Spleen (tissue), 7 donors: ENCODE results near the gene SHANK3.

ENCODE experiments used
- POLR2A ChIP-seq, 3 donors: fragments of 450-650 bp; IDR thresholded peaks; one replicate each; pipeline ENCODE4 v1.5.1; 2017; ENCODE audit warnings: antibody characterized with exemption in 3 of 3, mild to moderate bottlenecking in 1 of 3
- TF ChIP-seq, protein P1 (sequence below), 11 experiments: fragments of 200-600 bp in 7 of 11; fragments of 450-650 bp in 4 of 11; sonication (generic) in 4 of 11; IDR thresholded peaks in 8 of 11; conservative IDR thresholded peaks in 3 of 11; 1 replicate in 7 of 11; 2 replicates in 4 of 11; pipeline versions ENCODE4 v1.4.0 to v1.8.0; 2016 to 2021; ENCODE audit warnings: antibody characterized with exemption in 11 of 11, inconsistent platforms in 4 of 11, mild to moderate bottlenecking in 1 of 11
- donor health status: DM: no; HTN: no; CAD: no; lungs with moderate emphysema.
- donor health status: DM: no; HTN: no; CAD: no.
- donor health status: DM: no; HTN: no; CAD: no.

DNA sequence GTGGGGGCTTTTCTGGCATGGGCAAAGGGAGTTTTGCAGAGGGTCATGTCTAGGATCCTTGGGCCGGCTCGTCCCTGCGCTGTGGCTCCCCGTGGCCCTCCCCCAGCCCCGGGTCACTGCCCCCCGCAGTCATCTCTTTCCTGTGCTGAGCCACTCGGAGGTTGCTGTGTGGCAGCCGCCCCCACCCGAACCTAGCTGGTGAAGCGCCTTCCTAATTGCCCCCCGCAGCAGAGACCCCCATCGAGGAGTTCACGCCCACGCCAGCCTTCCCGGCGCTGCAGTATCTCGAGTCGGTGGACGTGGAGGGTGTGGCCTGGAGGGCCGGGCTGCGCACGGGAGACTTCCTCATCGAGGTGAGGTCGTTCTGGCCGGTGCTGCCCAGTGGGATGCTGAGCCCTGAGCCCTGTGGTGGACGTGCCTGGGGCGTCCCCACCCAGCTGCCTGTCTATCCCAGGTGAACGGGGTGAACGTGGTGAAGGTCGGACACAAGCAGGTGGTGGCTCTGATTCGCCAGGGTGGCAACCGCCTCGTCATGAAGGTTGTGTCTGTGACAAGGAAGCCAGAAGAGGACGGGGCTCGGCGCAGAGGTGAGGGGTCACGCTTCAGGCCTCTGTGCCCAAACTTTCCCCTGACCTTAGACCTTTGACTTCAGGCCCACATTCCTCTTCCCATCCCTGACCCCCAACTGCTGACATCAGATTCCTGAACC lies 32.0 kb downstream of the SHANK3 start:
- TF ChIP-seq, protein P1, sequence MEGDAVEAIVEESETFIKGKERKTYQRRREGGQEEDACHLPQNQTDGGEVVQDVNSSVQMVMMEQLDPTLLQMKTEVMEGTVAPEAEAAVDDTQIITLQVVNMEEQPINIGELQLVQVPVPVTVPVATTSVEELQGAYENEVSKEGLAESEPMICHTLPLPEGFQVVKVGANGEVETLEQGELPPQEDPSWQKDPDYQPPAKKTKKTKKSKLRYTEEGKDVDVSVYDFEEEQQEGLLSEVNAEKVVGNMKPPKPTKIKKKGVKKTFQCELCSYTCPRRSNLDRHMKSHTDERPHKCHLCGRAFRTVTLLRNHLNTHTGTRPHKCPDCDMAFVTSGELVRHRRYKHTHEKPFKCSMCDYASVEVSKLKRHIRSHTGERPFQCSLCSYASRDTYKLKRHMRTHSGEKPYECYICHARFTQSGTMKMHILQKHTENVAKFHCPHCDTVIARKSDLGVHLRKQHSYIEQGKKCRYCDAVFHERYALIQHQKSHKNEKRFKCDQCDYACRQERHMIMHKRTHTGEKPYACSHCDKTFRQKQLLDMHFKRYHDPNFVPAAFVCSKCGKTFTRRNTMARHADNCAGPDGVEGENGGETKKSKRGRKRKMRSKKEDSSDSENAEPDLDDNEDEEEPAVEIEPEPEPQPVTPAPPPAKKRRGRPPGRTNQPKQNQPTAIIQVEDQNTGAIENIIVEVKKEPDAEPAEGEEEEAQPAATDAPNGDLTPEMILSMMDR (IDR thresholded peaks at IDR 0.05 in 8 of 11, conservative IDR thresholded peaks at IDR 0.05 in 3 of 11), result no peak
- no peak for TF ChIP-seq POLR2A (IDR thresholded peaks at IDR 0.05)
